Measurements from ENCODE around the gene DIPK2A. TPM values are rescaled to one million over a fixed set of nuclear protein-coding genes. Genes with fewer than 3 reads are reported as not detected.

DIPK2A gene
- total and polyA plus RNA-seq, 2 of the 13 experiments (the other 11 are each of a cell fraction or from before 2014, with no cell fraction given) = 5.8 to 8.0 TPM

- FAIRE-seq (no peak), DNase-seq (ENCODE audit: low spot score) (no peak), ATAC-seq (no peak)
- no peaks in the 10 kb centered on the region for H3K4me1 ChIP-seq (ENCODE audit: insufficient read depth, low read length)
- 0% methylated on average over 1 of the region's 1 CpG for WGBS (ENCODE audit: low lambda C conversion rate)
- no peak overlapping the region for H3K4me3 ChIP-seq (replicated peaks in 1 of 3; ENCODE audit: insufficient read depth in 1 of 3, low read depth in 2 of 3, low read length in 3 of 3)
- H2AFZ ChIP-seq (ENCODE audit: low read length) = no peak overlapping the region
- TF ChIP-seq SETDB1 (CRISPR knock-in tag; IDR thresholded peaks at IDR 0.05; ENCODE audit: borderline replicate concordance) (no peak), ZNF382 (CRISPR knock-in tag; IDR thresholded peaks at IDR 0.05; ENCODE audit: borderline replicate concordance) (no peak), ZNF546 (CRISPR knock-in tag; conservative IDR thresholded peaks at IDR 0.05) (no peak)
- no peak overlapping the region for H3K9ac ChIP-seq (ENCODE audit: insufficient read depth, low read depth, low read length)
- H3K4me2 ChIP-seq (ENCODE audit: low read depth, low read length) = no peak overlapping the region
- intact Hi-C loops (cut with micrococcal nuclease; ENCODE audit: unreplicated experiment) = no loop called here
- H3K27ac ChIP-seq (ENCODE audit: extremely low read length, insufficient read depth, low read length) = no peak overlapping the region
- in situ Hi-C loops (cut with HindIII; ENCODE audit: extremely low pct_ligation_motif_present, low pct_unique_long_range_greater_than_20kb) = no loop called here
- CTCF ChIA-PET (ENCODE audit: low intra/inter-chr PET ratio, low total read pairs) = no interaction called here
- H3K79me2 ChIP-seq (ENCODE audit: insufficient read depth, low read length) = no peaks in the 10 kb centered on the region
- H4K20me1 ChIP-seq (ENCODE audit: insufficient read depth, low read length) = no peaks in the 10 kb centered on the region
- no TSS peak for BruUV-seq (replicated peaks)
- H3K36me3 ChIP-seq (replicated peaks in 1 of 2; ENCODE audit: control insufficient read depth in 1 of 2, insufficient read depth in 2 of 2, low read length in 2 of 2) = no peaks in the 10 kb centered on the region
- H3K9me3 ChIP-seq (ENCODE audit: low read length) = no peaks in the 10 kb centered on the region
- no peaks in the 10 kb centered on the region for H3K27me3 ChIP-seq (ENCODE audit: control insufficient read depth in 1 of 2, insufficient read depth in 2 of 2, low read length in 2 of 2)
- POLR2A ChIA-PET = no interaction called here
Measured at GRCh38 chr3:143961342-143961741, 10.3 kb upstream of the DIPK2A start.

GRCh38 chr3:143963946-143964345 is 7.7 kb upstream of the DIPK2A start:
- no TSS peak for BruUV-seq (replicated peaks)
- in situ Hi-C loops (cut with HindIII; ENCODE audit: extremely low pct_ligation_motif_present, low pct_unique_long_range_greater_than_20kb) (no loop called here), intact Hi-C loops (cut with micrococcal nuclease; ENCODE audit: unreplicated experiment) (no loop called here)
- H3K4me2 ChIP-seq (ENCODE audit: low read depth, low read length) = no peak overlapping the region
- no peaks in the 10 kb centered on the region for H4K20me1 ChIP-seq (ENCODE audit: insufficient read depth, low read length)
- H2AFZ ChIP-seq (ENCODE audit: low read length) = no peak overlapping the region
- no peak; the same call in 2 of the 3 replicates for ATAC-seq
- H3K27me3 ChIP-seq (ENCODE audit: control insufficient read depth in 1 of 2, insufficient read depth in 2 of 2, low read length in 2 of 2) = 0 out of 5 replicates have a peak, but pooled peaks cover 0 to 3% of the 10 kb centered on the region in 2 experiments
- WGBS (ENCODE audit: low lambda C conversion rate) = 2% methylated on average over 6 of the region's 6 CpGs
- H3K36me3 ChIP-seq (replicated peaks in 1 of 2; ENCODE audit: control insufficient read depth in 1 of 2, insufficient read depth in 2 of 2, low read length in 2 of 2) = no peaks in the 10 kb centered on the region
- CTCF ChIA-PET (ENCODE audit: low intra/inter-chr PET ratio, low total read pairs) = no interaction called here
- POLR2A ChIA-PET = no interaction called here
- H3K9me3 ChIP-seq (ENCODE audit: low read length) = no peaks in the 10 kb centered on the region
- DNase-seq (ENCODE audit: low spot score) = no peak
- H3K27ac ChIP-seq (ENCODE audit: extremely low read length, insufficient read depth, low read length) = no peak overlapping the region
- H3K4me1 ChIP-seq (ENCODE audit: insufficient read depth, low read length) = no peaks in the 10 kb centered on the region
- no peak overlapping the region for H3K9ac ChIP-seq (ENCODE audit: insufficient read depth, low read depth, low read length)
- no peaks in the 10 kb centered on the region for H3K79me2 ChIP-seq (ENCODE audit: insufficient read depth, low read length)
- FAIRE-seq = no peak
- no peak overlapping the region for H3K4me3 ChIP-seq (replicated peaks in 1 of 3; ENCODE audit: insufficient read depth in 1 of 3, low read depth in 2 of 3, low read length in 3 of 3)
- no peak for TF ChIP-seq BCLAF1 (IDR thresholded peaks at IDR 0.05)
- no peak for TF ChIP-seq TIGD3 (CRISPR knock-in tag; IDR thresholded peaks at IDR 0.05; ENCODE audit: borderline replicate concordance)
- TF ChIP-seq THAP11 (CRISPR knock-in tag; IDR thresholded peaks at IDR 0.05) = no peak
- no peak for TF ChIP-seq CREB1 (IDR thresholded peaks at IDR 0.05)
- TF ChIP-seq CREB1 (CRISPR knock-in tag; IDR thresholded peaks at IDR 0.05) = no peak
- TF ChIP-seq ZNF616 (CRISPR knock-in tag; IDR thresholded peaks at IDR 0.05; ENCODE audit: low read depth) = no peak
- no peak for TF ChIP-seq ZNF562 (CRISPR knock-in tag; IDR thresholded peaks at IDR 0.05; ENCODE audit: borderline replicate concordance)
- TF ChIP-seq GPN1 (CRISPR knock-in tag; IDR thresholded peaks at IDR 0.05; ENCODE audit: borderline replicate concordance) = no peak
- no peak for TF ChIP-seq AKAP8 (CRISPR knock-in tag; IDR thresholded peaks at IDR 0.05)
- no peak for TF ChIP-seq BRCA1 (CRISPR knock-in tag; IDR thresholded peaks at IDR 0.05)
- TF ChIP-seq ATRX (CRISPR knock-in tag; IDR thresholded peaks at IDR 0.05; ENCODE audit: borderline replicate concordance) = no peak
- no peak for TF ChIP-seq PCBP1 (IDR thresholded peaks at IDR 0.05; ENCODE audit: borderline replicate concordance, low read depth, low read length)
- TF ChIP-seq NFKB2 (CRISPR knock-in tag; IDR thresholded peaks at IDR 0.05; ENCODE audit: borderline replicate concordance) = no peak

All from HepG2 (cell line).